ENCODE data around the gene NCKAP1.
A peak's percentile ranks its signal among the peaks of the same experiment; 100 is the strongest.
"Not testable (repeated sequence)": the region's sequence is repeated elsewhere in the genome, so short reads cannot be mapped to it uniquely, and the experiment has no call there.

Gene NCKAP1

DNA sequence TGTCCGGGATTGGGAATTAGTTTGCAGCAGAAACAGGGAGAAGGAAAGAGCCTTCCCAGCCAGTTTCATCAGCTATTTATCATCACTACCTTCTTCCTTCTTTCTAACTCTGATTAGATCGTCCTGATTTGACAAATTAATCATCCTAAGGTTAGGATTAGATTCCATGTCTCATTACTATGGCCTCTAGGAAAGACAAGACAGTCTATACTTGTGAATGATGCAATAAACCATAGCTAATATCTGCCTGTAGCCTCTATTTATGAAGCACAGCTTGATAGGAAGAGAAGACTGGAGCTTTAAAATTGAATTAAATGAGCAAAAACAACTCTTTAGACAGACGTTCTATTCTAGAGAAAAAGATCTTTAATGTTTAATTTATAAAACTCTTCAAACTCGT lies 146.6 kb downstream of the NCKAP1 start:
- H3K9me3 ChIP-seq (ENCODE audit: control insufficient read depth, low read length), result no peaks in the 10 kb centered on the region
- H3K9ac ChIP-seq (ENCODE audit: low read length), result no peak overlapping the region
- H3K27me3 ChIP-seq (ENCODE audit: control insufficient read depth, insufficient read depth, low read length), result no peaks in the 10 kb centered on the region
- H3K4me1 ChIP-seq (ENCODE audit: control insufficient read depth, insufficient read depth, low read length), result peaks cover 4% of the 10 kb centered on the region
- H3K4me3 ChIP-seq (ENCODE audit: low read length), result no peak overlapping the region
- H3K36me3 ChIP-seq (ENCODE audit: control insufficient read depth, insufficient read depth, low read length), result no peaks in the 10 kb centered on the region

DNA sequence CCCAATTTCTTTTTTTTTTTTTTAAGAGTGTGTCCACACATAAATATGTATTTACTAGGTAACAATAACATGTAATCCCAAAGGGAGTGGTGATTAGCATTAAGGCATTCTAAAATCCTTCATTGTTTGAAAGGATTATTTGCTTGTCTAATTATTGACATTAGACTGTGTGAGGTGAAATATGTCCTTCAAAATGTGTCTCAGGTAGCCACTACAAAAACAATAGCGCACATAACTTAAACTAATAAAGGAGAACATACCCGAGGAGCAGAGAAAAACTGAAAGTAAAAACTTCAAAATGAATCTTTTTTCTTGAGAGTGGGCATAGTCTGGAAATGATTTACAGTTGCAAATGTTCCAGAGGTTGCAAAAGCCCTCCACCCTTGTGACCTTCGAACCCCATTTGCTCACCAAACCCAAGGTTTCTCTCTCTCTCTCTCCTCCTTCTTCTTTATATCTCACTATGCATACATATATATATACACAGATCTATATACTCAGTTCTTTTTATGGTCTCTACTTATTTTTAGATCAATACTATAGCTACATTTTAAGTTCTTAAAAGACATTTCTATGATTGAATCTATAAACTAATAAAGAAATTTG lies 147.4 kb downstream of the NCKAP1 start:
- Histone ChIP-seq H3K9me3 (ENCODE audit: control insufficient read depth, low read length) (no peaks in the 10 kb centered on the region), H3K4me1 (ENCODE audit: control insufficient read depth, insufficient read depth, low read length) (peaks cover 4% of the 10 kb centered on the region), H3K27me3 (ENCODE audit: control insufficient read depth, insufficient read depth, low read length) (no peaks in the 10 kb centered on the region), H3K4me3 (ENCODE audit: low read length) (no peak overlapping the region), H3K9ac (ENCODE audit: low read length) (no peak overlapping the region), H3K36me3 (ENCODE audit: control insufficient read depth, insufficient read depth, low read length) (no peaks in the 10 kb centered on the region)

DNA sequence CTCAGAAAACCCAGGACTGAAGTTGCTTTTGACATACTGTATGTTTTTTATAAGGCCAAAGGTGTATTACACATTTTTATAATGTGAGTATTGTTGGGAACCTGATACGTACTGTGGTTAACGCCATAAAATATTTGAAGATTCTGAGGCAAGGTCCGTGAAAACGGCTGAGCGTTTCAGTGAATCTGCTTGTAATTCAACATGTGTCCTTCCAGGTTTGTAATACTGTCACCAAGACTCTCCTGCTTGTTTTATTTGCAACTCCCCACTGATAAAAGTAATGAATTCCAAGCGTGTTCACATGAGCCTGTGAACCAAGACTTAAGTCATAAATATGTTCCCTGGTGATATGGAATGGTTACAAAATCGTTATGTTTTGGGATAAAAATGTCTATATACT lies 148.0 kb downstream of the NCKAP1 start:
- peaks cover 4% of the 10 kb centered on the region for H3K4me1 ChIP-seq (ENCODE audit: control insufficient read depth, insufficient read depth, low read length)
- no peaks in the 10 kb centered on the region for H3K27me3 ChIP-seq (ENCODE audit: control insufficient read depth, insufficient read depth, low read length)
- H3K9ac ChIP-seq (ENCODE audit: low read length), result no peak overlapping the region
- no peak overlapping the region for H3K4me3 ChIP-seq (ENCODE audit: low read length)
- no peaks in the 10 kb centered on the region for H3K36me3 ChIP-seq (ENCODE audit: control insufficient read depth, insufficient read depth, low read length)
- no peaks in the 10 kb centered on the region for H3K9me3 ChIP-seq (ENCODE audit: control insufficient read depth, low read length)

GRCh38 chr2:182887753-182888415 lies 150.4 kb downstream of the NCKAP1 start:
- Histone ChIP-seq H3K9me3 (ENCODE audit: control insufficient read depth, low read length) (no peaks in the 10 kb centered on the region), H3K36me3 (ENCODE audit: control insufficient read depth, insufficient read depth, low read length) (no peaks in the 10 kb centered on the region), H3K27me3 (ENCODE audit: control insufficient read depth, insufficient read depth, low read length) (no peaks in the 10 kb centered on the region), H3K4me1 (ENCODE audit: control insufficient read depth, insufficient read depth, low read length) (peaks cover 4% of the 10 kb centered on the region), H3K9ac (ENCODE audit: low read length) (no peak overlapping the region), H3K4me3 (ENCODE audit: low read length) (no peak overlapping the region)

DNA sequence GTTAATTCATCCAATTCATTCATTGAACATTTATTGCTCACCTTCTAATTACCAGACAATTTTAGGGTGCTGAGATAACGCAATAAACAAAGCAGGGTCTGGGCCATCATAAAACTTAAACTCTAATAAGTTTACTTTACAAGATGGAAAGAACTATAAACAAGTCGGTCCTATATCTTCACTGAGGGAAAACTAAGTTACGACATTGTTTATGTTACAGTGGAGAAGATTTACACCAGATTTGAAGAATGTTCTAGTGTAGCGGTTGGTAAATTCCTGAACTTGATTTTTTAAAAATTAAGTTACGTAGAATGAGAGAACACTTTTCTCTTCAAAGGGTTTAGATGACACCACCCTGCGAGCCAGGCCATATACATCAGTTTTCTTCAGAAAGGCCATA lies 151.2 kb downstream of the NCKAP1 start:
- Histone ChIP-seq H3K27me3 (ENCODE audit: control insufficient read depth, insufficient read depth, low read length) (no peaks in the 10 kb centered on the region), H3K4me1 (ENCODE audit: control insufficient read depth, insufficient read depth, low read length) (peaks cover 4% of the 10 kb centered on the region), H3K36me3 (ENCODE audit: control insufficient read depth, insufficient read depth, low read length) (no peaks in the 10 kb centered on the region), H3K9me3 (ENCODE audit: control insufficient read depth, low read length) (no peaks in the 10 kb centered on the region), H3K9ac (ENCODE audit: low read length) (no peak overlapping the region), H3K4me3 (ENCODE audit: low read length) (no peak overlapping the region)

DNA sequence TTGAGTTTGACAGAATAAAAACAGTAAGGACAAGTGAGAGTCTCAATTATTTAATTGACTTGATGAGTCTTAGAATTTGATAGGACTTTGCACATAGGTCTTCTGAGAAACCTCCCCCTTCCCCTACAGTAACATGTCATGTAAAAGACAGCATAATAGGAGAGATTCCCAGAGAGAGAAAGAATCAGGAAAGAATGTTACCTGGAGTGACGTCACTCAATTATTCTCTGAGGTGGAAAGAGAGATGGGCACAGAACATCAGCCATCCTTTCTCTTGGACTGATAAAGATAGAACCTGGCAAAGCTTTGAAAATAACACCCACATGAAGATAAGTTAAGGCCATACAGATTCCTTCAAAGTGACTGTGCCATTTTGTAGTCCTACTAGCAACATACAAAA lies 152.5 kb downstream of the NCKAP1 start:
- Histone ChIP-seq H3K4me3 (ENCODE audit: low read length) (no peak overlapping the region), H3K27me3 (ENCODE audit: control insufficient read depth, insufficient read depth, low read length) (no peaks in the 10 kb centered on the region), H3K9ac (ENCODE audit: low read length) (no peak overlapping the region), H3K36me3 (ENCODE audit: control insufficient read depth, insufficient read depth, low read length) (no peaks in the 10 kb centered on the region), H3K4me1 (ENCODE audit: control insufficient read depth, insufficient read depth, low read length) (no peaks in the 10 kb centered on the region), H3K9me3 (ENCODE audit: control insufficient read depth, low read length) (no peaks in the 10 kb centered on the region)

- no peak overlapping the region for H3K4me3 ChIP-seq (ENCODE audit: low read length)
- H3K4me1 ChIP-seq (ENCODE audit: control insufficient read depth, insufficient read depth, low read length), result no peaks in the 10 kb centered on the region
- H3K9ac ChIP-seq (ENCODE audit: low read length), result no peak overlapping the region
- H3K9me3 ChIP-seq (ENCODE audit: control insufficient read depth, low read length), result no peaks in the 10 kb centered on the region
- no peaks in the 10 kb centered on the region for H3K27me3 ChIP-seq (ENCODE audit: control insufficient read depth, insufficient read depth, low read length)
- no peaks in the 10 kb centered on the region for H3K36me3 ChIP-seq (ENCODE audit: control insufficient read depth, insufficient read depth, low read length)
Observed at GRCh38 chr2:182883451-182883850, 154.8 kb downstream of the NCKAP1 start.

DNA sequence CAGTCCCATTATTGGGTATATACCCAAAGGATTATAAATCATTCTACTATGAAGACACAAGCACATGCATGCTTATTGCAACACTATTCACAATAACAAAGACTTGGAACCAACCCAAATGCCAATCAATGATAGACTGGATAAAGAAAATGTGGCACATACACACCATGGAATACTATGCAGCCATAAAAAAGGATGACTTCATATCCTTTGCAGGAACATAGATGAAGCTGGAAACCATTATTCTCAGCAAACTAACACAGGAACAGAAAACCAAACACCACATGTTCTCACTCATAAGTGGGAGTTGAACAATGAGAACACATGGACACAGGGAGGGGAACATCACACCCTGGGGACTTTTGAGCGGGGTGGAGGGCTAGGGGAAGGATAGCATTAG lies 158.2 kb downstream of the NCKAP1 start:
- H3K36me3 ChIP-seq (ENCODE audit: control insufficient read depth, insufficient read depth, low read length); H3K4me1 ChIP-seq (ENCODE audit: control insufficient read depth, insufficient read depth, low read length); H3K9ac ChIP-seq (ENCODE audit: low read length); H3K9me3 ChIP-seq (ENCODE audit: control insufficient read depth, low read length); H3K27me3 ChIP-seq (ENCODE audit: control insufficient read depth, insufficient read depth, low read length); H3K4me3 ChIP-seq (ENCODE audit: low read length): not testable (repeated sequence)

- not testable (repeated sequence) for H3K27me3 ChIP-seq (ENCODE audit: control insufficient read depth, insufficient read depth, low read length); H3K36me3 ChIP-seq (ENCODE audit: control insufficient read depth, insufficient read depth, low read length); H3K4me3 ChIP-seq (ENCODE audit: low read length); H3K4me1 ChIP-seq (ENCODE audit: control insufficient read depth, insufficient read depth, low read length); H3K9ac ChIP-seq (ENCODE audit: low read length); H3K9me3 ChIP-seq (ENCODE audit: control insufficient read depth, low read length)
Observed at GRCh38 chr2:182876653-182877052, 161.6 kb downstream of the NCKAP1 start.

GRCh38 chr2:182870227-182870626 lies 168.0 kb downstream of the NCKAP1 start:
- H3K9me3 ChIP-seq (ENCODE audit: control insufficient read depth, low read length), result no peaks in the 10 kb centered on the region
- no peaks in the 10 kb centered on the region for H3K36me3 ChIP-seq (ENCODE audit: control insufficient read depth, insufficient read depth, low read length)
- no peak overlapping the region for H3K4me3 ChIP-seq (ENCODE audit: low read length)
- H3K27me3 ChIP-seq (ENCODE audit: control insufficient read depth, insufficient read depth, low read length), result peaks cover 17% of the 10 kb centered on the region
- no peak overlapping the region for H3K9ac ChIP-seq (ENCODE audit: low read length)
- peaks cover 5% of the 10 kb centered on the region for H3K4me1 ChIP-seq (ENCODE audit: control insufficient read depth, insufficient read depth, low read length)

DNA sequence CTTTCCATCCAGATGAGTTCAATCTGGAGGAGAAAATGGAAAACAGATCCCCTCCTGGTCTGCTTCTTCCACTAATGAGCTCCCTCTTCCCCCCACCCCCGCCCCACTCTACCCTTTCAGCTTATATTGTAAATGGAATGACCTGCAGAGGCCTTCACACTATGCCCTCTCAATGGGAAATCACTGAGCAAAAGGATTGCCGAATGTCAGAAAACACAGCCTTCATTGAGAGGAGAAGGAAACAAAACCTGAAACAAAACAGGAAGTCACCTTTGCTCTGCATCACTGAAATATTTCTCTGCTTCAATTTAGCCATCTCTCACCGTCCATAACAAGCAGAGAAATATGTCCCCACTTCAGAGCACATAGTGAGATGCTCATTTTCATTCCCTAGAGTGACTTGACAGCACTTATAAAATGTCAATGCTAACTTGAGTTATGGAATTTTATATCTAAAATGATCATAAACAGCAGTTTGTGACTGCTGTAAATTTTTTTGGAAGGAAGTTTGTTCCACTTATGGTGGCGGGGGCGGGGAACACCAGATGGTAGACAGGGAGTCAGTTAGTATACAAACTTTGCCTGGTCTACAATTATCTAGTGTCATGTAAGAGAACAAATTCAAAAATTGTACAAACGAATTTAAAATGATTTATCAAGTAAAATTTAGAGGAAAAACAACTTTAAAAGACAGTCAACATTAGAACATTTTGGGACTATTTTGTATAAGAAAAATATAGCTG lies 170.0 kb downstream of the NCKAP1 start:
- no peak overlapping the region for H3K9ac ChIP-seq (ENCODE audit: low read length)
- H3K9me3 ChIP-seq (ENCODE audit: control insufficient read depth, low read length), result no peaks in the 10 kb centered on the region
- peaks cover 5% of the 10 kb centered on the region for H3K4me1 ChIP-seq (ENCODE audit: control insufficient read depth, insufficient read depth, low read length)
- H3K36me3 ChIP-seq (ENCODE audit: control insufficient read depth, insufficient read depth, low read length), result no peaks in the 10 kb centered on the region
- peaks cover 17% of the 10 kb centered on the region for H3K27me3 ChIP-seq (ENCODE audit: control insufficient read depth, insufficient read depth, low read length)
- no peak overlapping the region for H3K4me3 ChIP-seq (ENCODE audit: low read length)

DNA sequence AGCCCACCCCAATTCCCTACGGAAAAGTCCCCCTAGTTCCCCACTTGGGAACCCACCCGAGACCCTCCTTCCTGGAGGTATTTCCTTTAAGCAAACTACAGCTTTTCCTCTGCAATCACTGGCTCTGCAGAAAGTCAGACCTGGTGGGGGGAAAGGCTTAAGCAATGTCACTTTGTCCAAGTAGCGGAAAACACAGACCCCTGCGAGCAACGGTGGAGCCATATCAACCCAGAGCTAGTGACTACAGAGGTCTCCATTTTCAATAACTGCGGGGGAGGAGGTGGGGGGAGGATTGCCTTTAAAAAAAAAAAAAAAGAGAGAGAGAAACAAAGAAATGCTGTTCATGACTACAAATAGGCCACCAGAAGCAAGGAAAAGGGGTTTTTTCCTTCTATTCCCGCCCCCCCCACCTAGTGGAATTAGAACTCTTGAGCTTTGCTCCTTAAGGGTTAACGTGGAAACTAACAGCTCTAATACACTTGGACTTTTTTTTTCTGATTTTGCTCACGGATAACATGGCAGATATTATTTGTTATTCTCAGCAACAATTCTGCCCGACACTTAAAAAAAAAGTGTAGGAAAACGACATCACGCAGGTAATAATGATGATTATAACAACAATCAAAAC lies 170.7 kb downstream of the NCKAP1 start:
- Histone ChIP-seq H3K27me3 (ENCODE audit: control insufficient read depth, insufficient read depth, low read length) (peaks cover 17% of the 10 kb centered on the region), H3K4me3 (ENCODE audit: low read length) (peak overlapping the region; percentile 4), H3K9me3 (ENCODE audit: control insufficient read depth, low read length) (no peaks in the 10 kb centered on the region), H3K4me1 (ENCODE audit: control insufficient read depth, insufficient read depth, low read length) (peaks cover 5% of the 10 kb centered on the region), H3K9ac (ENCODE audit: low read length) (peak overlapping the region; percentile 33), H3K36me3 (ENCODE audit: control insufficient read depth, insufficient read depth, low read length) (no peaks in the 10 kb centered on the region)

Data from mucosa of stomach (tissue), 1 donor.